B cell (primary cell): ENCODE results near the gene RBKS.

Experiments used
- CTCF ChIP-seq: fragments of 200-600 bp; IDR thresholded peaks from one replicate; pipeline ENCODE4 v1.8.0; 2022; ENCODE audit warnings: antibody characterized with exemption, mild to moderate bottlenecking
- EZH2 ChIP-seq: IDR thresholded peaks from 2 replicates; pipeline ENCODE4 v1.6.1; 2012; ENCODE audit warnings: borderline replicate concordance, low read depth, mild to moderate bottlenecking, moderate library complexity, low read length; ENCODE audit not compliant: insufficient read depth, poor library complexity, severe bottlenecking

GRCh38 chr2:27921880-27922547, 31.8 kb upstream of the RBKS start:
- TF ChIP-seq CTCF (no peak), EZH2 (no peak)
